SK-N-SH treated with all-trans-retinoic acid at 6 μM for 48 hours (cell line): Measurements from ENCODE around the gene NT5C3A.

ENCODE experiments used
- ARNTL ChIP-seq: fragments of 450-650 bp; formaldehyde crosslinking; IDR thresholded peaks from 2 replicates; pipeline ENCODE4 v1.5.0; 2020; ENCODE audit warnings: low read depth, mild to moderate bottlenecking, moderate library complexity, borderline replicate concordance
- BACH2 ChIP-seq: fragments of 250-450 bp; sonication (Bioruptor Pico); IDR thresholded peaks from 2 replicates; pipeline ENCODE4 v1.9.0; 2021; ENCODE audit warnings: mild to moderate bottlenecking, borderline replicate concordance
- GLIS3 ChIP-seq: fragments of 250-450 bp; sonication (Bioruptor Pico); IDR thresholded peaks from 2 replicates; pipeline ENCODE4 v1.5.0; 2020; ENCODE audit warnings: mild to moderate bottlenecking, moderate library complexity
- TCF4 ChIP-seq: fragments of 250-450 bp; sonication (Bioruptor Pico); IDR thresholded peaks from 2 replicates; pipeline ENCODE4 v1.8.0; 2021; ENCODE audit warnings: mild to moderate bottlenecking, moderate library complexity, borderline replicate concordance
- ZC3H10 ChIP-seq: fragments of 250-450 bp; sonication (Bioruptor Pico); IDR thresholded peaks from 2 replicates; pipeline ENCODE4 v1.5.1; 2021; ENCODE audit warnings: mild to moderate bottlenecking, moderate library complexity
- ZFP30 ChIP-seq: fragments of 450-650 bp; formaldehyde crosslinking; IDR thresholded peaks from 2 replicates; pipeline ENCODE4 v1.5.0; 2022; ENCODE audit warnings: mild to moderate bottlenecking, moderate library complexity
- ZNF8 ChIP-seq: fragments of 450-650 bp; formaldehyde crosslinking; IDR thresholded peaks from 2 replicates; pipeline ENCODE4 v1.5.0; 2020; ENCODE audit warnings: mild to moderate bottlenecking, moderate library complexity
- TF ChIP-seq, protein P1 (sequence below): fragments of 250-450 bp; sonication (Bioruptor Pico); IDR thresholded peaks from 2 replicates; pipeline ENCODE4 v1.8.0; 2020; ENCODE audit warnings: mild to moderate bottlenecking, moderate library complexity, borderline replicate concordance

DNA sequence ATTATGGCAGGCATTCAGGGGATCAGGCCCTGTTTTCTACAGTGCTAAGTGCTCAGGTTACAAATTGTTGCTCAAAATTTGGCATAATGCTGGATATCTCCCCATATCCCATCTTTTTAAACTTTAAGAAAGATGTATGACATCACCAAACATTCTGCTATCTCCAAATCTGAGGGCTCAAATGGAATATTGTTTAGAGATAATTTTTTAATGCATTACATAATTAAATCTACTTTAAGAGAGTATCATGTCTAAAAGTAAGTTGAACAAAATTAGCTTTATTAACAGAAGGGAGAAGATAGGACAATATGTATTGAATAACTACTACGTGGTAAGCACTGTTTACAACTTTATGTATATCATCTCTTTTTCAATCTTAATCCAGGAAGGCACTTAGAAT, 13.9 kb downstream of the NT5C3A start:
- no peak for TF ChIP-seq ARNTL (CRISPR knock-in tag)
- TF ChIP-seq GLIS3 (CRISPR knock-in tag), result no peak
- TF ChIP-seq TCF4 (CRISPR knock-in tag), result no peak
- TF ChIP-seq ZNF8 (CRISPR knock-in tag), result no peak
- no peak for TF ChIP-seq ZC3H10
- TF ChIP-seq ZFP30, result no peak
- TF ChIP-seq BACH2 (CRISPR knock-in tag), result no peak
- TF ChIP-seq, protein P1, sequence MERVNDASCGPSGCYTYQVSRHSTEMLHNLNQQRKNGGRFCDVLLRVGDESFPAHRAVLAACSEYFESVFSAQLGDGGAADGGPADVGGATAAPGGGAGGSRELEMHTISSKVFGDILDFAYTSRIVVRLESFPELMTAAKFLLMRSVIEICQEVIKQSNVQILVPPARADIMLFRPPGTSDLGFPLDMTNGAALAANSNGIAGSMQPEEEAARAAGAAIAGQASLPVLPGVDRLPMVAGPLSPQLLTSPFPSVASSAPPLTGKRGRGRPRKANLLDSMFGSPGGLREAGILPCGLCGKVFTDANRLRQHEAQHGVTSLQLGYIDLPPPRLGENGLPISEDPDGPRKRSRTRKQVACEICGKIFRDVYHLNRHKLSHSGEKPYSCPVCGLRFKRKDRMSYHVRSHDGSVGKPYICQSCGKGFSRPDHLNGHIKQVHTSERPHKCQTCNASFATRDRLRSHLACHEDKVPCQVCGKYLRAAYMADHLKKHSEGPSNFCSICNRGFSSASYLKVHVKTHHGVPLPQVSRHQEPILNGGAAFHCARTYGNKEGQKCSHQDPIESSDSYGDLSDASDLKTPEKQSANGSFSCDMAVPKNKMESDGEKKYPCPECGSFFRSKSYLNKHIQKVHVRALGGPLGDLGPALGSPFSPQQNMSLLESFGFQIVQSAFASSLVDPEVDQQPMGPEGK (CRISPR knock-in tag), result no peak
